ELF-1 (cell line): ENCODE results near the gene GBX1.

Experiments
- DNase-seq: peaks from one replicate; pipeline ENCODE4 v3.0.0-alpha.2; 2016; ENCODE audit warnings: low read depth, low spot score

The GBX1 gene

GRCh38 chr7:151173386-151174245 lies 6.1 kb upstream of the GBX1 start:
- DNase-seq = no peak

GRCh38 chr7:151172273-151173141 lies 5.0 kb upstream of the GBX1 start:
- peak; percentile 91 for DNase-seq

- DNase-seq = peak; percentile 62
Measured at GRCh38 chr7:151168787-151169162, 1.3 kb upstream of the GBX1 start.

- DNase-seq = peak; percentile 72
Measured at GRCh38 chr7:151168003-151168786, 701 bp upstream of the GBX1 start.

GRCh38 chr7:151166629-151167196 lies 781 bp downstream of the GBX1 start:
- peak; percentile 49 for DNase-seq

- no peak for DNase-seq
Measured at GRCh38 chr7:151161757-151162156, 5.7 kb downstream of the GBX1 start.

- no peak for DNase-seq
Measured at GRCh38 chr7:151157645-151158329, 9.7 kb downstream of the GBX1 start.

- no peak for DNase-seq
Measured at GRCh38 chr7:151152643-151153513, 14.6 kb downstream of the GBX1 start.

GRCh38 chr7:151150388-151150787 lies 17.1 kb downstream of the GBX1 start:
- DNase-seq = no peak

GRCh38 chr7:151148319-151149259 lies 18.9 kb downstream of the GBX1 start:
- peak; percentile 37 for DNase-seq

GRCh38 chr7:151146761-151147160 lies 20.7 kb downstream of the GBX1 start:
- no peak for DNase-seq

GRCh38 chr7:151144387-151144786 lies 23.1 kb downstream of the GBX1 start:
- DNase-seq = no peak

GRCh38 chr7:151143261-151144015 lies 24.1 kb downstream of the GBX1 start:
- no peak for DNase-seq

- DNase-seq = no peak
Measured at GRCh38 chr7:151142686-151143040, 24.8 kb downstream of the GBX1 start.

GRCh38 chr7:151141855-151142685 lies 25.4 kb downstream of the GBX1 start:
- no peak for DNase-seq

GRCh38 chr7:151141311-151141854 lies 26.1 kb downstream of the GBX1 start:
- no peak for DNase-seq

- no peak for DNase-seq
Measured at GRCh38 chr7:151140826-151141225, 26.7 kb downstream of the GBX1 start.
